Glomerular endothelial cell (primary cell): Measurements from ENCODE around the gene NCF2. TPM values are rescaled to one million over a fixed set of nuclear protein-coding genes. Genes with fewer than 3 reads are reported as not detected.
"Not testable (repeated sequence)": the region's sequence is repeated elsewhere in the genome, so short reads cannot be mapped to it uniquely, and the experiment has no call there.

Source experiments
- DNase-seq: peaks from one replicate; pipeline ENCODE4 v3.0.0-alpha.2; 2011; ENCODE audit warnings: low read depth, low spot score; ENCODE audit errors: extremely low read depth
- total RNA-seq: library from RNA; depleted of rRNA; stranded (reverse); fragments of >200 nt; gene quantifications from 2 replicates; pipeline ENCODE4 v1.2.3, GENCODE V29; 2015

NCF2 gene
- total RNA-seq, 1 donor from 2014 or later: 6.2 TPM

DNA sequence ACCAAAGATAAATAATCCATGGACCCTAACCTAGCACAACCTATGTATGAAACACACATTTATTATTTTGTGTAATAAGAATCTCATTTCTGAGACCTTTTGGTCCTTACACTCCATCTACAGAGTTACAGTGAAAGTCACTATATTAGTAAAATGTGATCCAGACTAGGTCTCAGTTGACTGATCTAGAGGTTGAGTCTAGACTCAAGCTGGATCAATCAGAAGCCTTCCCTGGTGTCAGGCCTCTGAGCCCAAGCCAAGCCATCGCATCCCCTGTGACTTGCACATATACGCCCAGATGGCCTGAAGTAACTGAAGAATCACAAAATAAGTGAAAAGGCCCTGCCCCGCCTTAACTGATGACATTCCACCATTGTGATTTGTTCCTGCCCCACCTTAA lies 22.7 kb upstream of the NCF2 start:
- DNase-seq: not testable (repeated sequence)

DNA sequence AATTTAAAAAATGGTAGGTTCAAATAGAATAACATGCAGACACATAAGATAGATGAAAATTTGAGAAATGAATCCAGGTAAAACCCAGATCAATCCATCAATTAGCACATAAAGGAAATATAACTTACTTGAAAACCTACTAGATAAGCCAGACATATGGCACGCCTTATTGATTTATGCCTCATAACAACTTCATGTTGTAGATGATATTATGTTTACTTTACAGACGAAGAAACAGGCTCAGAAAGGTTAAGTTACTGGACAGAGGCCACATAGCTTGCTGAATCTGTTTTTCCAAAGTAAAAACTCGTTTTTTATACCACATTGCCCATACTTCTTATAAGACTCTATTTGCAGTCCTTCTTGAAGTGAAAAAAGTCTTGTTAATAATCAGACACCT lies 22.1 kb upstream of the NCF2 start:
- no peak for DNase-seq

DNA sequence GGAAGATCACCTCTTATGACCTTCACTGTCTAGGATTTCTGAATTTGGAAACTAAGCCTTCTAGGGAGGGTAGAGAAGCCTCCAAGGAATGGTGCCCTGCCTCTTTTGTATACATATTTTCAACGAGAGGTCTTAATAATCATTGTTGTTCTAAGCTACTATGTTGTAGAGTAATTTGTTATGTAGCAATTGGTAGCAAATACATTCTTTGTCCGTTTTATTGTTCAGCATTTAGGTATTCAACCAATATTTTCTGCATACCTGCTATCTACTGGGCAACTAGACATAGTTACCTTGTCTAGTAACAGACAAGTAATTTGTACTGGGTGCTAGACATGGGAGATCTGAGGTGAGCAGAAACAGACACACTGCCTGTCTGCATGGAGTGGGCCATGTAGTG lies 20.8 kb upstream of the NCF2 start:
- DNase-seq: no peak

DNA sequence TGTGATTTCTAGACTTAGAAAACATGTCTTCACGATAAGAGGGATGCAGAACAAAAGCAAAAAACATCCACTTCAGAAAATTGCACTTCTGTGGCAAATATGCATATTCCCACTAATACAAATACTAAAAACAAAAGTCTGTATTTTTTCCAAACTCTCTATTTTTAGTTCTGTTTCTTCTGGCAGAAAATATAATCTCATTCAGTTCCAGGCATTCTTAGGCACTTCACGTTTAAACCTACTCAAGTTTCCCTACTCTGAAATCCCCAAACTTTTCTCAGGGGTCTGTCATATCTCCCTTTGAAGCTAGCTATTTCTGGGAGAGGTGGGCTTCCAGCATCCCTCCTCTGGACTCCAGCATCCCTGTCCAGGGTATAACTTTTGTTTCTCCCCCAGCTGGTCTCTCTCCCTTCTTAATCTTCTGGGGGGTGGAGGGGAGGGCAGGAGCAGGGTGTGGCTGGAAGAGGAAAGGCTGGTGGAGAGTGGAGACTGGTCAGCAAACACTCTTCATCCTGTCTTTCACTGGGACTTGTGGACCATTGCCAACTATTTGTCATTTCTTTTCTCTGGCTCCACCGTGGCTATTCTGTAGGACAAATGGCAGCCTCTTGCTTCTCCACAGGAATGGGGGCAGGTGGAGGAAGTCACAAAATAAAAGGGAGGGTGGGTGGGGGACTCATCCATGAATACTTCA lies 19.6 kb upstream of the NCF2 start:
- no peak for DNase-seq

DNA sequence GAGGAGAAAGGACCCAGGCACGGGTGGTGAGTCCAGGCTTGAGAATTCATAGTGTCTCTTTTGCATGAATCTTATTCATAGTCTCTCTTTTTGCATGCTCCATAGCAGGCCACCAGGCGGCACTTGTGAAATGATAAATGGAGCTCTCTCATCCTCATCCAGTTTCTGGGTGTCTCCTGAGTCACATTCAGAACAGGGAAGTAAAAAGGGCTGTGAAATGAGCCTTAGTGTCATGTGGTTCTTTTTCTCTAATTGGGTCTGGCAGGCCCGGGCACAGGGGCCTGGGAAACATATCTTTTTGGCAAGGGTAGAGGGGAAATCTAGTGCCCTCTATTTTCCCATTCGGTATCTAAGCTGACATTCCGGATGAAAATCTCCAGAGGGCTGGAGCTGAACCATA lies 19.1 kb upstream of the NCF2 start:
- peak; percentile 22 for DNase-seq

DNA sequence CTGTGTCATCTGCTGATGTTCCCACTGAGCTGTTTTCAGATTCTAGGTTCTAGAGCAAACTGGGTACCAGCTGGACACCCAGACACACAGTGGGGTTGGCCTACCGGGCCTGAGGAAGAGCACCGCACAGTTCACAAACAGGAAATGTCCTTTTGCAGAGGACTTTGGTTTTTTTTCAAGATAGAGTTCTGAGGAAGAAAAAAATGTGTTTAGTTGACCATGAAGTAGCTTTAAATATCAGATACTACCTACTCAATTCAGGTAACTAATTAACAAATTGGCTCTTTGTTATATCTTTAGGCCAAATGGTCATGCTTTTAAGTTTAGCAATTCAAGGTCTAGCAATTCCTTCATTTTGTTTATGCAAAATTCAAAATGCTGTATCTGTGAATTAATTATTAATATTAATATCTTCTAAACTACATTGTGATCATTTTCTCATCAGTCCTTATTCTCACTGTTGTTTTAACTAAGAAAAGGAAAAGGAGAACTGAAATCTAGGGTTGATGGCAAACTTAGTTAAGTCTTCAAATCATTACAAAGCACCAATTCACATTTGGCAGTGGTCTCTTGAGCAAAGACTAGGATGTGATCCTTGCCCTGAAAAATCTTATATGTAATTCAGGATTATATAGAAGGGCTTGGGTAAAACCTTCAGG lies 17.2 kb upstream of the NCF2 start:
- DNase-seq: no peak

DNA sequence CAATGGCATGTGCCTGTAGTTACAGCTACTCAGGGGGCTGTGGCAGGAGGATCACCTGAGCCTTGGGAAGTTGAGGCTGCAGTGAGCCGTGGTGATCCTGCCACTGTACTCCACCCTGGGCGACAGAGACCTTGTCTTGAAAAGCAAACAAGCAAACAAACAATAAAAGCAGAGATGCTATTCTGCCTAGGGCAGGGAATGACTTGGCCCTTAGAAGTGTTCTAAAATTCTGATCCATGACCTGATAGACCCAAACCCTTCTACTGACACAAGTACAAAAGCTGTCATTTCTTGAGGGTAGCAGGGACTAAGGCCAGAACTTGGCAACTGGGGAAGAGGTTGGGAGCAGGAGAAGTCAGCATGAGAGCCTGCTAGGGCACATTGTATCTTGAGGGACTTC lies 15.6 kb upstream of the NCF2 start:
- no peak for DNase-seq

DNA sequence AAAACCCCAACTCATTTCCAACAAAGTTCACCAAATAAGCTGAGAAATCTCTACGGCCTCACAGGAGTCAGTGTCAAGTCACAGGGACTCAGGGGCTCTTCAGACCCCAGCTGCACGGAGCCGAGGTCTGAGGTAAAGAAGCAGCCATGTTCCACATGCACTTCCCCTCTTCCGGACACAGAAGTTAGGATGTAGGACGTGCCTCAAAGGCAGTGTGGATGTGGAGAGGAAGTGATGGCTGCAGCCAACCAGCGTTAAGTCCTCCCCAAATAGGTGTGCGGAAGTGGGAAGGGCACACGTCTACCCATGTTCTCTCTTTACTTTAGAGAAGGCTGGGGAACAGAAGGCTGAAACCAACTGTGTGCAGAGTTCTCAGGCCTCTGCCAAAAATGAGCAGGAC lies 14.6 kb upstream of the NCF2 start:
- DNase-seq: no peak

DNA sequence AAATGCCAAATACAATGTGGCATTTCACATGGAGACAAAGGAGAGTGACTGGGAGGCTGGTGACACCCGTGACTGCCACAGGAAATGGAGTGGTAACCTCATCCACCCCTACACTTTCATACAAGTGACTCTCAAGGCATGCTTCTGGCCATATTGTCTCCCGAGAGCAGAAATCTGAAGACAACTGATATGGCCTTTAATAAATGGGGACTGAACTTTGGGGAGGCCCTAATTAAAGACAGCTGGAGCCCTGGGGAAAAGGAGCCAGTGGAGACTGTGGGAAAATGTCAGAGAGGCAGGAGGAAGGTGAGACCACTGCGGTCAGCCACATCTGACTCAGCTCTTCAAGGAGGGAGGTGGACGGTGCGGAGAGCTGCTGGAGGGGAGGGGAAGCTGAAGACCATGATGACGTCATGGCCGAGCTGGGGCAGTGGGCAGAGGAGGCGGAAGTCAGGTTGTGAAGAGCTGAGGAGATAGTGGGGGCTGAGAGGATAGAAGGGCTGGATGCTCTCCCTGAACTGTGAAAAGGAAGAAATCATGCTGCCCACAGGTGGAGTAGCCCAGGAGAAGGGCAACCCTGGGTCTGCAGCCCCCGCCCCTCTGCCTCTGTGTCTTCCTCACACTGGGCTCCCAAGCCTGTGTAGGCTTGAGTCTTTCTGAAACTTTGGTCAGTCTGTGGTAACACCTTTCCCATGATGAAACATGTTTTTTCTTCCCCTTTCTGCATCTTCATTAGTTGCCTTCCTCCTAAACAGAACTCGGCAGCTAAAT lies 14.0 kb upstream of the NCF2 start:
- DNase-seq: no peak

DNA sequence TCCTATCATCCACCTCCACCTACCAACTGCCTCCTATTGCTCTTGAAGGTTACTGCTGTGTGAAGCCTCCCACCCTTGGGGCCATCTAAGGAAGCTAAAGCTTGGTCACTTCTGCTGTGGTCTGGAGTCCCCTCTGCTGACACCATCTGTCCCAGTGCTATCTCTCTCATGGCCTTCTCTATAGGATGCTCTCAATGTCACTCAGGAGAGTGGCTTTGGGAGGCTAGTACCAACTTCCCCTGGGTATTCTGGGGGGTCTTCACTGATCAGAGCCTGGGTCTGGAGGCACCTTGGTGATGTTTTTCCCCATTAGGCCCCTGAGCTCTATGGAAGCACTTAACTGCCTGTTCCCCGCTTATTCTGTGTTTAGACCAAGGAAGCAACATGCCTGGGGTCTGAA lies 12.3 kb upstream of the NCF2 start:
- no peak for DNase-seq

DNA sequence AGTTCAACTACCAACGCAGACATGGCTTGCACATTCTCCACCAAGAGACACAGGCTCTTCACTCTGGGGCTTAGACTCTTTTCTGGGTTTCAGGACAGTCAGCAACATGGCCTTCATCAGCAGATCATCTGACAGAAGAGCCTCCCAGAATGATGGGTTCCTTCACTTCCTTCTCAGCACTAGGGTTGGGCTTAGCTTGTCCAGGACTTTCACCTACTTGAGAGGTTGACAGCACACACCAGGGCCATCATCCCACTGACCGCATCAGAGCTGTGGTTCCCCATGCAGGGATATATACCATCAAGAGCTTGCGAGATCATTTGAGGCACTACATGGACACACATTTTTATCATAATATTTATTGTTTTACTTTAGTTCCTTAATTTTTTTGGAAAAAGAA lies 10.4 kb upstream of the NCF2 start:
- no peak for DNase-seq

DNA sequence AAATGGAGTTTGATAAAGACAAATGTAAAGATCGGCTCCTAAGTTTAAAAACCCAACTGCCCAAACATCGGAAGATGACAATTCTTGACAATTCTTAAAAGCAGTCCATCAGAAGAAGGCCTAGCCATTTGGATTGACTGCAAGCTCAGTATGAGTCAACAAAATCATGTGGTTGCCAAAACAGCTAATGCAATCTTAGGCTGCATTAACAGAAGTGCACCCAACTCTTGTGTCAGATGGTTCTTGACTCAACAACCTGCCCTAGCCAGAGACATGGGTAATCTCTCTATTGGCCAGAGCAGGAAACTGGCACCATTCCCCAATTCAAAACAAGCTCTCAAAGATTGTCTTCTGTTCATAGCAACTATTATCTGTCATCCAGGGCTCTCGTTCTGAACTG lies 9.9 kb upstream of the NCF2 start:
- DNase-seq: no peak

DNA sequence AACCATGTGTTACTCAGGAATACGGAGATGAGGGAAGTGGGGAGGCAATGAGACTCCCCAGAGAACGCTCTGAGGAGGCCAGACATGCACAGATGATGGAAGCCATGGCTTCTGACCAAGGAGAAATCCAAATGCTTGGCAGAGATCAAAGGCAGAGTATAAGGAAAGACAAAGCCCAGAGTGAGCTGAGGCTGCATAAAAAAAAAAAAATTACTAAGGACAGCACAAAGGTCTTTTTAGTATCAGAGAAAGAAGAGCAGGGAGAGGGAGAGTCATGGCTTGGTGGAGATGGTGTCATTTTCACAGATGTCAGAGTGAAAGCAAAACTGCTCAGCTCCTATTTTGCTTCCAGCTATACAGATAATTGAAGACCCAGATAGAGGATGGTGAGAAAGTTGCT lies 8.1 kb upstream of the NCF2 start:
- no peak for DNase-seq

DNA sequence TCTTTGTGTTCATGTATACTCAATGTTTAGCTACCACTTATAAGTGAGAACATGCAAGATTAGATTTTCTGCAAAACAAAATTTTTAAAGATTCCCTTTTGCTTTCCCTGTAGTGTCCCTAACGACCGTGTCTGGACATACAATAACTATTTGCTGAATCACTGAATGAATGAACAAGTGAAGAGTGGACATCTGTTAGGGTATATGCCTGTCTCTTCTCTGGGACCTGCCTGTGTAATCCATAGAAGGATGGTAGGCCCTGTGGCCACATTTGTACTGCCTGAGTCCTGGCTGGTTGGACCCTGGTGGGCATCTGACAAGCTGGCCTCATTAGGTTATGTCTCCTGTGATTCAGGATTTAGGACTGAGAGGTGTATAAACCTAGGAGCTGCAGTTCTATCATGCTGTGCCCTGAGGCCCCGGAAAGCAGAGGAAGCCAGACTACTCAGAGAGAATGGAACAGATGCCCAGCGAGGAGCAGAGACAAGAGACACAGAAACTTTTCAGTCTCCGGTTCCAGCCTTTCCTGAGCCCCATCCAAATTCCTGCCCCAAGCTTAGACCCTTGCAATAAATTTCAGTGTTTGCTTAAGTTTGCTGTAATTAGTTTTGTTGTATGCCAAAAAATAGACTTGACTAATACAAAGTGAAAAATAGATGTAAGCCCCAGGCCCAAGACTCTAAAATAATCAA lies 7.5 kb upstream of the NCF2 start:
- DNase-seq: no peak

DNA sequence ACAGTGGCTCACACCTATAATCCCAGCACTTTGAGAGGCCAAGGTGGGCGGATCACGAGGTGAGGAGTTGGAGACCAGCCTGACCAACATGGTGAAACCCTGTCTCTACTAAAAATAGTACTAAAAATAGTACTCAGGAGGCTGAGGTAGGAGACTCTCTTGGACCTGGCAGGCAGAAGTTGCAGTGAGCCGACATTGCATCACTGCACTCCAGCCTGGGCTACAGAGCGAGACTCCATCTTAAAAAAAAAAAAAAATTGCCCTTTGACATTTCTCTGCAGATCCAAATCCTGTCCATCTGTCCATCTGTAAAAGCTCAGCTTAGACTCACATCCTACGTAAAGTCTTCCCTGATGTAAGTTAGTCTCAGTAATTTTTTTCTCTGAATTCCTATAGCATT lies 6.2 kb upstream of the NCF2 start:
- DNase-seq: no peak

DNA sequence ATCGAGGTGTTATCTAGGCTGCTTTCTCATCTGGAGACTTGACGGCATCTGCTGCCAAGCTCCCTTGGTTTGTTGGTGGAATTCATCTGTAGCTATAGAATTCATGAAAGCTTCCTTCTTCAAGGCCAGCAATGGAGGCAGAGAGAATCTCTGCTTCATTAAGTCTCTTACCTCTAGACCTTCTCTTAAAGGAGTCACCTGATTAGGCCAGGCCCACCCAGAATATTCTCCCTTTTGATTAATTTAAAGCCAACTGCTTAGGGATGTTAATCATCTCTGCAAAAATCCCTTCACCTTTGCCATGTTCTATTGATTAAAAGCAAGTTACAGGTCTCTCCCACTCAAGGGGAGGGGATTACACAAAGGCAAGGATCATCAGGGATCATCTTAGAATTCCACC lies 5.3 kb upstream of the NCF2 start:
- DNase-seq: no peak

DNA sequence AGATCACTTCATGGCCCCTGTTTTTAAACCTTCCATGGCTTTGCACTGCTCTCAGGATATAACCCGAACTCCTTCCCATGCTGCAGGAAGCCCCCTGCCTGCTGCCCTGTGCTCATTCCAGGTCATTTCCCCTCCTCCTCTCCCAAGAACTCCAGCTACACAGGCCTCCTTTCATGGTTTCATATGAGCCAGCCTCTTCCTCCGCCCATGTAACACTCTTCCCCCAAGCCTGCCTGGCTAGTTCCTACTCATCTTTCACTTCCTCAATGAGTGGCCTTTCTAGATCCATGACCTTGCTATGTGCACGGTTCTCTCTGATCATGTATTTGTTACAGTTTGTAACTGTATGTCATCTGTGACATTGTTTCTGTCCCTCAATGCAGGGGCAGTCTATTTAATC lies 3.1 kb upstream of the NCF2 start:
- DNase-seq: no peak

DNA sequence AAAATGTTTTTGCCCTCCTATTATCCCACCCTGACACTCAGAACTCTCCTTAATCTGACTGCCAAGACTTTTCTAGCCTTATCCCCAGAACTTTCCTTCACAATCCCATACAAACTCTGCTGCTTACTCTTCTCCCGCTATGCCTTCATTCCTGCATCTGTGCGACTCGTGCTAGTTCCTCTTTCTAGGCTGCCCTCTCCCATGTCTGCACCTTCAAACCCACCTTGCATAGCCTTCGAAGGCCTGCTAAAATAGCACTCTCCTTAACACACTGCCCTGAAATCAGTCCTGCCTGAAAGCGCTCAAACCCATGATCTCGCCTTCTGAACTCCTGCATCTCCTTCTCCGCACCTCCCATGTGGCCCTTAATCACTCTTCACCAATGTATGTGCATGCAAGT lies 2.5 kb upstream of the NCF2 start:
- no peak for DNase-seq

DNA sequence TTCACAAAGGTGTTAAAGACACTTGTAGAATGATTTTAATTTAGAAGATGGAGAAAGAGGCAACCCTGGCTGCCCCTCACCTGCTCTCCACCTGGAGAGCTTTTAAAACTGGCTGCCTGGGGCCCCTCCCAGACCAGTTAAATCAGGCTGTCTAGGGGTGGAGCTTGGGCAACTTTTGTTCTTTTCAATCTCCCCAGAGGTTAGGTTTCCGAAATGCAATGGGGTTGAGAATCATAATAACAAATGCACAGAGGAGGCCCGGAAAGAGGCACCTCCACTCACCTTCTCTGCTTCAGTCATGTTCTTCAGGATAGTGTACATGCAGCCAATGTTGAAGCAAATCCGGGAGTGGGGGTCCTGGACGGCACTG lies 400 bp downstream of the NCF2 start:
- no peak for DNase-seq

DNA sequence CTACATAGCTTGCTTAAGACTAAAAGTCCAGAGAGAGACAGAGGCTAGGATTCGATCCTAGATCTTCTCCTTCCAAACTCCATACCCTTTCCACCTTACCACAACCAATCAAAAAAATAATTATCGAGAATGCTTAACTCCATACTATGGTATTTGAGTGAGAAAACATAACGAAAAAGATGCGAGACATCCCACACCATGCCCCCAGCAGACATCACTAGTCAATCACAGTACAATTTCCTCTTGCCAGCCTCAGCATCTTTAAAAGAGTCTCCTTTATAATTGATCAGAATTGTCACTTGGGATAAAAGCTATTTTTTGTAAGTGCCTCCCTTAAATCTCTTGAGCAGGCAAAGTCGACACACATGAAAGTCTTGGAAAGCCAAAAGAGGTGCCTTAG lies 875 bp downstream of the NCF2 start:
- no peak for DNase-seq

DNA sequence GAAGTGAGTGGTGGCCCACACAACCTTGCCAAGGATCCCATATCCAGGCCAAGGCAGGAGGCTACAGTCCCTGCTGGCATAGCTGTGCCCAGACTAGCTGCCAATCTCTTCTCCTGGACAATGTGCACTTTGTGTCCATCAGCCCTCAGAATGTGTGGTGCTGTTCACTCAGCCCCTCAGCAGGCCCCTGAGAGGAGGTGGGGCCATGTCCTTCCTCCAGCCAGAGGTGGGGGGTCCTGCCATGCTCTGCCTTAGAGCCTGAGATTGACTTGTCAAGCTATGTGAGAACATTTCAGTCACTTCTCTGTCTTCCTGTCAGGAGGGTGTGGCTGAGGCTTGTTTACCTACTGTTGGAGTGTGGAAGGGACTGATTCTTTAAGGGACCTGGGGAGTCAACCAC lies 1.4 kb downstream of the NCF2 start:
- DNase-seq: no peak

DNA sequence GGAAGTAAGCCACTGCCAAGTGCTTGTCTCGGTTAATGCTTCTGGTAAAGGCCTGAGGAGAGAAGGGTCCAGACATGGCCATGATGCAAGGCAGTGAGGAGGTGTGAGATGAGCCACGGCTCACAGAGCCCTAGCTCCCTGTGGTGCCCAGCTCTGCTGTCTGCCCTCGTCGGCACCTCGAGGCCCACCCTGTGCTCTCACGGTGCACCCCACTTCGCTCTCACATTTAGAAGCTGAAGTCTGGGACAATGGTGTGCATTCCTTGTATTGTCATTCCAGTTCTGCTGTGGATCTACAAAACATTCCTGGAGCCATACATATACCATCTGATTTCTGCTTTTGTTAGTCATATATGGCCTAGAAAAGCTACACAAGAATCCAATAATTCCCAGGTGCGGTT lies 3.3 kb downstream of the NCF2 start:
- DNase-seq: no peak
